Activated CD4-positive, CD25-positive, alpha-beta regulatory T cell (primary cell): Measurements from ENCODE around the gene DCLRE1C.
"Not testable (repeated sequence)": the region's sequence is repeated elsewhere in the genome, so short reads cannot be mapped to it uniquely, and the experiment has no call there.

Source experiments
- DNase-seq, 4 experiments: peaks; one replicate each; lab custom pipeline; 2025; lab: John Stamatoyannopoulos, UW

DCLRE1C gene

GRCh38 chr10:14954001-14954770, at the start of gene DCLRE1C:
Gene DCLRE1C (minus strand): TSS chr10:14954096. CDS start chr10:14954010, 86 bp downstream.
- DNase-seq = peak; percentile 73 to 80 (median 76)

GRCh38 chr10:14995964-14996565, 42.2 kb upstream of the DCLRE1C start:
- no peak for DNase-seq

- not testable (repeated sequence) for DNase-seq
Observed at GRCh38 chr10:14993500-14994455, 39.9 kb upstream of the DCLRE1C start.

GRCh38 chr10:14992336-14992735, 38.4 kb upstream of the DCLRE1C start:
- not testable (repeated sequence) for DNase-seq

GRCh38 chr10:14991035-14991749, 37.3 kb upstream of the DCLRE1C start:
- peak in 2 of 4 experiments; percentile 4 to 17 for DNase-seq

- DNase-seq = not testable (repeated sequence)
Observed at GRCh38 chr10:14989552-14989951, 35.7 kb upstream of the DCLRE1C start.

GRCh38 chr10:14982744-14983143, 28.8 kb upstream of the DCLRE1C start:
- DNase-seq = no peak

GRCh38 chr10:14975672-14976273, 21.9 kb upstream of the DCLRE1C start:
- DNase-seq = no peak

GRCh38 chr10:14974153-14974998, 20.5 kb upstream of the DCLRE1C start:
- not testable (repeated sequence) for DNase-seq

GRCh38 chr10:14971867-14972448, 18.1 kb upstream of the DCLRE1C start:
- peak in 3 of 4 experiments; percentile 9 to 14 (median 12) for DNase-seq

- DNase-seq = no peak
Observed at GRCh38 chr10:14967897-14968296, 14.0 kb upstream of the DCLRE1C start.

- peak; percentile 72 to 93 (median 83) for DNase-seq
Observed at GRCh38 chr10:14959221-14960057, 5.5 kb upstream of the DCLRE1C start, which contains the start of gene MEIG1. Gene MEIG1 (plus strand): TSS chr10:14959388. CDS start chr10:14966469, 7,081 bp downstream.

- no peak for DNase-seq
Observed at GRCh38 chr10:14958872-14959220, 5.0 kb upstream of the DCLRE1C start.

GRCh38 chr10:14954934-14955333, 1.0 kb upstream of the DCLRE1C start:
- no peak for DNase-seq

- no peak for DNase-seq
Observed at GRCh38 chr10:14953424-14954000, 384 bp downstream of the DCLRE1C start.

GRCh38 chr10:14952851-14953423, 959 bp downstream of the DCLRE1C start:
- DNase-seq = no peak

GRCh38 chr10:14949291-14949690, 4.6 kb downstream of the DCLRE1C start:
- no peak for DNase-seq

- DNase-seq = no peak
Observed at GRCh38 chr10:14947268-14947667, 6.6 kb downstream of the DCLRE1C start.
